ENCODE data around the gene PTPRR. TPM values are rescaled to one million over a fixed set of nuclear protein-coding genes. Genes with fewer than 3 reads are reported as not detected.

PTPRR gene
- total RNA-seq, 2 donors from 2014 or later, result 0.32 to 2.4 TPM

DNA sequence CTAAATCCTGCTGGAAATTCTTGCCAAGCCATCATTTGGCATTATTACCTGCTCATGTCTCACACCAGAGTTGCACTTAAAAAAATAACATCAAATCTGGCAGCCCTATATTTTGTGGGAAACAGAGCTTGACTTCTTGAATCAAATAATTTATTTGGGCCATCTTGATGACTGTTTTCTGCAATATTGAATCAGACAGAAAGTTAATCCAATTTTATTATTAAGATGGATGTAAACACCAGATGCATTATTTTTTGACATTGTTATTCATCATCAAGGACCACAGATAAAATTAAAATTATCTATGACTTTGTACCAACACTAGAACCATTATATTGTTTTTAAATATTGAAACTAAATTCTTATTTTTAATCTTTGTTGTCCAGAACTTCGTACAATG lies 132.9 kb downstream of the PTPRR start:
- H3K9me3 ChIP-seq, result no peaks in the 10 kb centered on the region
- DNase-seq (ENCODE audit: low spot score), result no peak
- TF ChIP-seq, protein P1, sequence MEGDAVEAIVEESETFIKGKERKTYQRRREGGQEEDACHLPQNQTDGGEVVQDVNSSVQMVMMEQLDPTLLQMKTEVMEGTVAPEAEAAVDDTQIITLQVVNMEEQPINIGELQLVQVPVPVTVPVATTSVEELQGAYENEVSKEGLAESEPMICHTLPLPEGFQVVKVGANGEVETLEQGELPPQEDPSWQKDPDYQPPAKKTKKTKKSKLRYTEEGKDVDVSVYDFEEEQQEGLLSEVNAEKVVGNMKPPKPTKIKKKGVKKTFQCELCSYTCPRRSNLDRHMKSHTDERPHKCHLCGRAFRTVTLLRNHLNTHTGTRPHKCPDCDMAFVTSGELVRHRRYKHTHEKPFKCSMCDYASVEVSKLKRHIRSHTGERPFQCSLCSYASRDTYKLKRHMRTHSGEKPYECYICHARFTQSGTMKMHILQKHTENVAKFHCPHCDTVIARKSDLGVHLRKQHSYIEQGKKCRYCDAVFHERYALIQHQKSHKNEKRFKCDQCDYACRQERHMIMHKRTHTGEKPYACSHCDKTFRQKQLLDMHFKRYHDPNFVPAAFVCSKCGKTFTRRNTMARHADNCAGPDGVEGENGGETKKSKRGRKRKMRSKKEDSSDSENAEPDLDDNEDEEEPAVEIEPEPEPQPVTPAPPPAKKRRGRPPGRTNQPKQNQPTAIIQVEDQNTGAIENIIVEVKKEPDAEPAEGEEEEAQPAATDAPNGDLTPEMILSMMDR (IDR thresholded peaks at IDR 0.05), result no peak
- no peak for TF ChIP-seq POLR2A (IDR thresholded peaks at IDR 0.05)
- no peak for TF ChIP-seq POLR2AphosphoS5 (IDR thresholded peaks at IDR 0.05)
- no peak overlapping the region for H3K4me3 ChIP-seq
- H3K4me1 ChIP-seq (replicated peaks), result no peaks in the 10 kb centered on the region
- H3K36me3 ChIP-seq, result no peaks in the 10 kb centered on the region
- no peaks in the 10 kb centered on the region for H3K27me3 ChIP-seq (replicated peaks; ENCODE audit: insufficient read depth)
- H3K27ac ChIP-seq, result no peak overlapping the region
- 82% methylated on average over 1 of the region's 1 CpG for WGBS
- intact Hi-C loops (cut with DNase I), result no loop called here

DNA sequence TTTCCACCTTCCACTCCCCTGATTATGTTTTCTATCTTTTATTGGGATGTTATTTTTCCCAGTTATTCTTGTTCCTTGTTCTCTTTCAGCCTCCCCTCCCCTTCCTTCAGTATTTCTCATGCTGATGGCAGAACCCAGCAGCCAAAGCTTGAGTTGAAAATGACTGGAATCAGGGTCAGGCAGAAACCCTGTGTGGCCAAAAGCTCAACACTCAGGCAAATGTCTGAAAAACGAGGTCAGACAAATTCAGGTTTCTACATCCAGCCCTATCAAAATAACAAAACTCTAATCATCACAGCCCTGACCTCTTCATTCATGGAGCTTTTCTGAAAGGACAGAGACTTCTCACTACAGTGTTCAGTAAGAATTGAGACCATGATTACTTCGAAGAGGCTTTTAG lies 134.6 kb downstream of the PTPRR start:
- 68% methylated on average over 2 of the region's 2 CpGs for WGBS
- TF ChIP-seq, protein P1 (IDR thresholded peaks at IDR 0.05), result no peak
- TF ChIP-seq POLR2AphosphoS5 (IDR thresholded peaks at IDR 0.05) (no peak), POLR2A (IDR thresholded peaks at IDR 0.05) (no peak)
- Histone ChIP-seq H3K27me3 (replicated peaks; ENCODE audit: insufficient read depth) (no peaks in the 10 kb centered on the region), H3K9me3 (no peaks in the 10 kb centered on the region), H3K36me3 (no peaks in the 10 kb centered on the region), H3K4me3 (no peak overlapping the region), H3K4me1 (replicated peaks) (no peaks in the 10 kb centered on the region), H3K27ac (no peak overlapping the region)
- intact Hi-C loops (cut with DNase I), result no loop called here
- DNase-seq (ENCODE audit: low spot score), result no peak

DNA sequence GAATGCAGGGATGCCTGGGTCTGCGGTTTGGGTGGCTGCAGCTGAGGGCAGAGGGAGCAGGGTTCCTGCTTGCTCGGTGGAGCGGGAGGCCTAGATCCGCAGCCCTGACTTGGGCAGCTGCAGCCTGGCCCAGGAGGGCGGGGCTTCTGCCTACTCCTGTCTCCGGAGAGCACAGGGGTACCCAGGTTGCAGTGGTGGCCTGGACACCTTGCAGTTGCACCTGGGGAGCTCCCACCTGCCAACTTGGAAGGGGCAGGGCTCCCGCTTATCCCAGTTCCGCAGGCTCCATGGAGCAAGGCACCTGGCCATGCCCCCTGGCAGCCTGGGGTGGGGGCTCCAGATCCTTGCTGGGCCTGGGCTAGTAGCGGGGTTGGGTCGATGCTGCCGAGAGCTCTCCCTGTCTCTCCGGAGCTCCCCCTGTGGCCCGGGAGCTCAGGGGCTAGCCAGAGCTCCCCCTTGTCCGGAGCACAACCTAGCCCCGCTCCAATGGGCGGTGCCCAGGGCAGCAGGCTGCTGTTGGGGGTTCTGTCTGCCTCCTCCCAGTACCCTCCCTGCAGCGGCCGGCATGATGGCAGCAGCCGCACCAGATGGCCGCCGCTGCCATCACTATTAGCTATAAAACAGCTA lies 136.4 kb downstream of the PTPRR start:
- Histone ChIP-seq H3K4me3 (no peak overlapping the region), H3K4me1 (replicated peaks) (no peaks in the 10 kb centered on the region), H3K9me3 (no peaks in the 10 kb centered on the region), H3K27me3 (replicated peaks; ENCODE audit: insufficient read depth) (no peaks in the 10 kb centered on the region), H3K36me3 (no peaks in the 10 kb centered on the region), H3K27ac (no peak overlapping the region)
- WGBS, result 95% methylated on average over 17 of the region's 21 CpGs
- TF ChIP-seq, protein P1 (IDR thresholded peaks at IDR 0.05), result no peak
- TF ChIP-seq POLR2A (IDR thresholded peaks at IDR 0.05) (no peak), POLR2AphosphoS5 (IDR thresholded peaks at IDR 0.05) (no peak)
- intact Hi-C loops (cut with DNase I), result no loop called here
- no peak for DNase-seq (ENCODE audit: low spot score)

DNA sequence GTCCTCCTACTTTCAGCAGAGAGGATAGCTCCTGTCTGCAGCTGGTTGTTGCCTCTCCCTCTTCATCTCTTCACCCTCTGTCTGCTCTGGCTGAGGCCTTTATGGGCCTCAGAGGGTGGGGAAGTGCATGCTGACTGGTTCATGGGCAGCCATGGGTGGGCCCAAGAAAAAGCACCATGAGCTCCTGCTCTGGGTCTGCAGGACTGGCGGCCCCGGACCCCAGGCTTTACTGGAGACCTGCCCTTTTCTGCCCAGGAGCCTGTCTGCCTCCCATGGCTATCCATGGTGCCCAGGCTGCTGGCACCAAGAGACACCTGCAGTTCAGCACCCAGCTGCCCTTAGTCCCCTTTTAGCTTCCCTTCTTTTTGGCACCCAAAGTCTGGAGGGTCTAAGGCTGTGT lies 137.1 kb downstream of the PTPRR start:
- Histone ChIP-seq H3K4me3 (no peak overlapping the region), H3K4me1 (replicated peaks) (no peaks in the 10 kb centered on the region), H3K36me3 (no peaks in the 10 kb centered on the region), H3K9me3 (no peaks in the 10 kb centered on the region), H3K27me3 (replicated peaks; ENCODE audit: insufficient read depth) (no peaks in the 10 kb centered on the region), H3K27ac (no peak overlapping the region)
- 94% methylated on average over 2 of the region's 2 CpGs for WGBS
- TF ChIP-seq POLR2A (IDR thresholded peaks at IDR 0.05) (no peak), POLR2AphosphoS5 (IDR thresholded peaks at IDR 0.05) (no peak)
- TF ChIP-seq, protein P1 (IDR thresholded peaks at IDR 0.05), result no peak
- intact Hi-C loops (cut with DNase I), result no loop called here
- DNase-seq (ENCODE audit: low spot score), result no peak

DNA sequence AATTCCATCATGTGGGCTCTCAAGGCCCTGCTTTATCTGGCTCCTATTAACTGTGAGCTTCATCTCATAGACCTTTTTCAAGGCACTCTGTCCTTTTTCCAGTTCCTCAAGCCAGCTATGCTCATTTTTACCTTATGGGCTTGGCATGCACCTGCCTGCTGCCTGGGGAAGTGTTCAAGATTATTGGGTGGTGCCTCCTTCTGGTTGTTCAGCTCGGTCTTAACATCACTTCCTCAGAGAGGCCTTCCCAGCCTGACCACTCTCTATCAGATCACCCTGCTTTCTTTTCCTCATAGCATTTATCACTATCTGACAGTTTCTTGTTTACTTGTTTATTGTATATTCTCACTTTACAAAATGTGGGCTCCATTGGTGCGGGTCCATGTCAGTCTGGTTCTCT lies 141.3 kb downstream of the PTPRR start:
- no peak for DNase-seq (ENCODE audit: low spot score)
- Histone ChIP-seq H3K9me3 (no peaks in the 10 kb centered on the region), H3K27ac (no peak overlapping the region), H3K4me3 (no peak overlapping the region), H3K27me3 (replicated peaks; ENCODE audit: insufficient read depth) (no peaks in the 10 kb centered on the region), H3K36me3 (no peaks in the 10 kb centered on the region), H3K4me1 (replicated peaks) (no peaks in the 10 kb centered on the region)
- TF ChIP-seq, protein P1 (IDR thresholded peaks at IDR 0.05), result no peak
- TF ChIP-seq POLR2AphosphoS5 (IDR thresholded peaks at IDR 0.05), result no peak
- TF ChIP-seq POLR2A (IDR thresholded peaks at IDR 0.05), result no peak
- 95% methylated on average over 2 of the region's 2 CpGs for WGBS
- intact Hi-C loops (cut with DNase I), result no loop called here

Measured in prostate gland (tissue), 2 donors.